ENCODE results near the gene CYB5B. TPM values are rescaled to one million over a fixed set of nuclear protein-coding genes. Genes with fewer than 3 reads are reported as not detected.

CYB5B gene
- total and polyA plus RNA-seq, 2 donors (not counting 3 experiments of a cell fraction or from before 2014, with no cell fraction given), result 175 to 176 TPM

GRCh38 chr16:69411064-69411985 lies 13.1 kb upstream of the CYB5B start:
- Histone ChIP-seq H3K9ac (replicated peaks; ENCODE audit: extremely low read depth, insufficient read depth, low read length) (no peak overlapping the region), H3K9me3 (replicated peaks; ENCODE audit: control insufficient read depth, insufficient read depth, low read length) (no peaks in the 10 kb centered on the region), H3K79me2 (ENCODE audit: control insufficient read depth, insufficient read depth, low read length) (no peaks in the 10 kb centered on the region), H3K36me3 (ENCODE audit: control insufficient read depth in 2 of 2, extremely low read depth in 1 of 2, insufficient read depth in 2 of 2, low read length in 2 of 2) (no peaks in the 10 kb centered on the region), H3K4me1 (ENCODE audit: control insufficient read depth, extremely low read depth, insufficient read depth, low read length) (peaks cover 16% of the 10 kb centered on the region), H2AFZ (ENCODE audit: low read depth, low read length) (no peak overlapping the region), H3K27ac (ENCODE audit: insufficient read depth, low read depth, low read length) (no peak overlapping the region), H4K20me1 (replicated peaks; ENCODE audit: control insufficient read depth, extremely low read depth, insufficient read depth, low read length) (no peaks in the 10 kb centered on the region), H3K4me3 (replicated peaks in 1 of 3; ENCODE audit: insufficient read depth in 1 of 3, low read depth in 1 of 3, low read length in 3 of 3) (no peak overlapping the region), H3K4me2 (ENCODE audit: insufficient read depth, low read length) (no peak overlapping the region), H3K9me1 (replicated peaks; ENCODE audit: control insufficient read depth, extremely low read depth, insufficient read depth, low read length) (no peaks in the 10 kb centered on the region), H3K27me3 (ENCODE audit: control insufficient read depth in 2 of 2, insufficient read depth in 2 of 2, low read length in 2 of 2) (no peaks in the 10 kb centered on the region)
- CTCF ChIA-PET, result interaction anchor here (3.5 to 4.7 kb wide), 2 partner anchors 13 to 15 kb away, joined by 22 to 24 read pairs; no protein-coding TSS in a partner anchor
- TF ChIP-seq JUN (IDR thresholded peaks at IDR 0.05; ENCODE audit: borderline replicate concordance, insufficient read depth, insufficient read length, low read depth) (no peak), POLR2A (IDR thresholded peaks at IDR 0.05; ENCODE audit: low read depth, low read length) (no peak), MYC (IDR thresholded peaks at IDR 0.05; ENCODE audit: low read depth, low read length) (no peak)
- BruUV-seq (replicated peaks), result no TSS peak
- FAIRE-seq (no peak), DNase-seq (ENCODE audit: low read depth, low spot score) (no peak)
- POLR2A ChIA-PET, result no interaction called here
- dilution Hi-C loops (cut with MboI; ENCODE audit: extremely low pct_ligation_motif_present, low sequenced_read_pairs), result no loop called here
- intact Hi-C loops (cut with micrococcal nuclease), result no loop called here

GRCh38 chr16:69412287-69412686 lies 12.1 kb upstream of the CYB5B start:
- ChIA-PET CTCF (interaction anchor here (1.3 to 1.7 kb wide), 2 partner anchors 8 to 16 kb away, joined by 7 to 8 read pairs; no protein-coding TSS in a partner anchor), POLR2A (interaction anchor here (0.6 kb wide), 1 partner anchor 34 kb away, joined by 4 read pairs; no protein-coding TSS in a partner anchor)
- H3K9ac ChIP-seq (replicated peaks; ENCODE audit: extremely low read depth, insufficient read depth, low read length), result no peak overlapping the region
- no TSS peak for BruUV-seq (replicated peaks)
- no peak overlapping the region for H2AFZ ChIP-seq (ENCODE audit: low read depth, low read length)
- intact Hi-C loops (cut with micrococcal nuclease), result no loop called here
- no peaks in the 10 kb centered on the region for H3K9me1 ChIP-seq (replicated peaks; ENCODE audit: control insufficient read depth, extremely low read depth, insufficient read depth, low read length)
- no peak for FAIRE-seq
- no peaks in the 10 kb centered on the region for H3K9me3 ChIP-seq (replicated peaks; ENCODE audit: control insufficient read depth, insufficient read depth, low read length)
- DNase-seq (ENCODE audit: low read depth, low spot score), result no peak
- no peaks in the 10 kb centered on the region for H4K20me1 ChIP-seq (replicated peaks; ENCODE audit: control insufficient read depth, extremely low read depth, insufficient read depth, low read length)
- H3K36me3 ChIP-seq (ENCODE audit: control insufficient read depth in 2 of 2, extremely low read depth in 1 of 2, insufficient read depth in 2 of 2, low read length in 2 of 2), result no peaks in the 10 kb centered on the region
- no peaks in the 10 kb centered on the region for H3K79me2 ChIP-seq (ENCODE audit: control insufficient read depth, insufficient read depth, low read length)
- peaks cover 19% of the 10 kb centered on the region for H3K4me1 ChIP-seq (ENCODE audit: control insufficient read depth, extremely low read depth, insufficient read depth, low read length)
- dilution Hi-C loops (cut with MboI; ENCODE audit: extremely low pct_ligation_motif_present, low sequenced_read_pairs), result no loop called here
- H3K27ac ChIP-seq (ENCODE audit: insufficient read depth, low read depth, low read length), result no peak overlapping the region
- H3K4me2 ChIP-seq (ENCODE audit: insufficient read depth, low read length), result no peak overlapping the region
- TF ChIP-seq EZH2 (IDR thresholded peaks at IDR 0.05; ENCODE audit: borderline replicate concordance, low read depth, low read length, severe bottlenecking) (no peak), MYC (IDR thresholded peaks at IDR 0.05; ENCODE audit: low read depth, low read length) (no peak), JUN (IDR thresholded peaks at IDR 0.05; ENCODE audit: borderline replicate concordance, insufficient read depth, insufficient read length, low read depth) (no peak), GATA2 (IDR thresholded peaks at IDR 0.05; ENCODE audit: insufficient read depth, insufficient read length, low read depth, low read length) (no peak), POLR2A (IDR thresholded peaks at IDR 0.05; ENCODE audit: low read depth, low read length) (no peak), MAX (IDR thresholded peaks at IDR 0.05; ENCODE audit: insufficient read depth, insufficient read length) (no peak), CTCF (IDR thresholded peaks at IDR 0.05; ENCODE audit: extremely low read depth in 1 of 2, insufficient read depth in 1 of 2, low read depth in 1 of 2, low read length in 2 of 2) (no peak), FOS (IDR thresholded peaks at IDR 0.05; ENCODE audit: borderline replicate concordance, insufficient read depth, low read length) (no peak), POLR2AphosphoS5 (IDR thresholded peaks at IDR 0.05; ENCODE audit: insufficient read depth, low read depth, low read length) (no peak)
- H3K27me3 ChIP-seq (ENCODE audit: control insufficient read depth in 2 of 2, insufficient read depth in 2 of 2, low read length in 2 of 2), result no peaks in the 10 kb centered on the region
- no peak overlapping the region for H3K4me3 ChIP-seq (replicated peaks in 1 of 3; ENCODE audit: insufficient read depth in 1 of 3, low read depth in 1 of 3, low read length in 3 of 3)

Data from endothelial cell of umbilical vein (primary cell).